ENCODE measurements around the gene ATXN10.

ATXN10 gene

DNA sequence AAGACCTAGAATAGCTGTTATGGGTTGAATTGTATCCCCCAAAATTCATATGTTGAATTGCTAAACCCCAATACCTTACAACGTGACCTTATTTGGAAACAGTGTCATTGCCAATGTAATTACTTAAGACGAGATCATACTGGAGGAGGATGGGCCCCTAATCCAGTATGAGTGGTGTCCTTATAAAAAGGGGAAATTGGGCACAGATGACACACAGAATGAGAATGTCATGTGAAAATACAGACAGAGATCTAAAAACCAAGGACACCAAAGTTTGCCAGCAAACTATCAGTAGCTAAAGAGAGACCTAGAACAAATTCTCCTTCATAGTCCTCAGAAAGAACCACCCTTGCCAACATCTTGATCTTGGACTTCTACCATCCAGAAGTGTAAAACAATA, 127.7 kb downstream of the ATXN10 start:
- DNase-seq (ENCODE audit: extremely low spot score), result no peak
- POLR2A ChIA-PET, result no interaction called here
- CTCF ChIA-PET, result interaction anchor here (1.4 to 2.8 kb wide), 2 partner anchors 14 to 67 kb away, joined by 3 to 7 read pairs; no protein-coding TSS in a partner anchor
- TF ChIP-seq, protein P1, sequence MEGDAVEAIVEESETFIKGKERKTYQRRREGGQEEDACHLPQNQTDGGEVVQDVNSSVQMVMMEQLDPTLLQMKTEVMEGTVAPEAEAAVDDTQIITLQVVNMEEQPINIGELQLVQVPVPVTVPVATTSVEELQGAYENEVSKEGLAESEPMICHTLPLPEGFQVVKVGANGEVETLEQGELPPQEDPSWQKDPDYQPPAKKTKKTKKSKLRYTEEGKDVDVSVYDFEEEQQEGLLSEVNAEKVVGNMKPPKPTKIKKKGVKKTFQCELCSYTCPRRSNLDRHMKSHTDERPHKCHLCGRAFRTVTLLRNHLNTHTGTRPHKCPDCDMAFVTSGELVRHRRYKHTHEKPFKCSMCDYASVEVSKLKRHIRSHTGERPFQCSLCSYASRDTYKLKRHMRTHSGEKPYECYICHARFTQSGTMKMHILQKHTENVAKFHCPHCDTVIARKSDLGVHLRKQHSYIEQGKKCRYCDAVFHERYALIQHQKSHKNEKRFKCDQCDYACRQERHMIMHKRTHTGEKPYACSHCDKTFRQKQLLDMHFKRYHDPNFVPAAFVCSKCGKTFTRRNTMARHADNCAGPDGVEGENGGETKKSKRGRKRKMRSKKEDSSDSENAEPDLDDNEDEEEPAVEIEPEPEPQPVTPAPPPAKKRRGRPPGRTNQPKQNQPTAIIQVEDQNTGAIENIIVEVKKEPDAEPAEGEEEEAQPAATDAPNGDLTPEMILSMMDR (IDR thresholded peaks at IDR 0.05; ENCODE audit: control extremely low read depth, extremely low read depth, low read depth, missing control alignments), result no peak

DNA sequence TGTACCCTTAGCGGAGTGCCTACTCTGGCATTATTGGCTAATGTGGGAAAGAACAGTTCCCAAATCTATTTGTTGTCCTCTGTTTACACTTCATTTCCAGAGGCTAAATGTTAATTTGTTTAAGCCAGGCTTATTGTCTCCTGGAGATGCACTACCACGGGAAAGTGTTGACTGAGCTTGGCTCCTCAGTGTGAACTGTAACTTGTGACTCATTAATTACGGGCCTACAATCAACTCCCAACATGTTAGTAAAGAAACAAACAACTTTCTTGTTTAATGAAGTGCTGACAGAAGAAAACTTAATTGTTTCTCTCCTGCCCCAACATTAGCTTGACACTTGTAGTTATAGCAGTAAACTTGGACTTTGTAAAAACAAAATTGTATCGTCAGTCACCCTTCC, 130.4 kb downstream of the ATXN10 start:
- POLR2A ChIA-PET, result no interaction called here
- TF ChIP-seq, protein P1 (IDR thresholded peaks at IDR 0.05; ENCODE audit: control extremely low read depth, extremely low read depth, low read depth, missing control alignments), result no peak
- CTCF ChIA-PET, result interaction anchor here (1.2 to 2.1 kb wide), 3 partner anchors 17 to 54 kb away, joined by 3 to 5 read pairs (median 4); no protein-coding TSS in a partner anchor
- DNase-seq (ENCODE audit: extremely low spot score), result no peak

DNA sequence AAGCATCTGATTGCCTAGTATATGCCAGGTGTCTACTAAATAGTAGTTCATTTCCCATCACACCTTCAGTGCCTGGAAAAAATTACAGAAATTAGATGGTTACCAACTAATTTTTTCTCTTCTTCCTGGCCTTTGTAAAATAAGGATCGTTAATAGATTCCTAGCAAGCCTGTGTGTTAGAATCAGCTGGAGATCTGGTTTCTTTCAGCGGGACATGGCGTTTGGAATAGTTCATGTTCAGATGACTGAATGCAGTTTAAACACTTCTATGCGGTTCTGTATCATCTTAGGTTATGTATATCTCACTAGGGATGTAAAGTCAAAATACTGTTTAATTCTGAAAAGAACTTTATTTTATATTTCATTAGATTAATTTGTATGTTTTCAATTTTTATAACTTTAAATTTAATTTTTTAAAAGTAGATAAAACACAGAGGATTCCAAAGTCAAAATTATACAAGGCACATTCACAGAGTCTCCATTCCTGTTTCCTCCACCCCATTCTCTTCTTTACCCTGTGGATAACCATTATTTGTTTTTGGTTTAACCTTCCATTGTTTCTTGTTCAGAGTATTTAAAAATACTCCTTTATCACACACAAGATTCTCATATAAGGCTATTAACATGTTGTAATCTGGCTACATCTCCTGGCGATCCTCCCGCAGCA, 132.8 kb downstream of the ATXN10 start:
- no peak for DNase-seq (ENCODE audit: extremely low spot score)
- TF ChIP-seq, protein P1 (IDR thresholded peaks at IDR 0.05; ENCODE audit: control extremely low read depth, extremely low read depth, low read depth, missing control alignments), result no peak
- CTCF ChIA-PET, result interaction anchor here (1.1 kb wide), 1 partner anchor 10 kb away, joined by 3 read pairs; no protein-coding TSS in a partner anchor
- POLR2A ChIA-PET, result no interaction called here

DNA sequence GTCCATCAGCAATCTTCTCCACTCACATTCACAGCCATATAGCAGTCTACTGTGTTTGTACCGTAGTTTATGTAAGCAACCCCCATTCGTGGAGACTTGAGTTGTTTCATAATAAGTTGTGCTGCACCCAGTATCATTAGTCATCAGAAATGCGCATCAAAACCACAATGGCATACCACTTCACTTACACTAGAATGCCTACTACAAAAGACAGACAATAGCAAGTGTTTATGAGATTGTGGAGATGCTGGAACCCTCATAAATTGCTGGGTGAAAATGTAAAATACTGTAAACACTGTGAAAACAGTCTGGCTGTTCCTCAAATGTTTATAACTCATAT, 133.3 kb downstream of the ATXN10 start:
- TF ChIP-seq, protein P1 (IDR thresholded peaks at IDR 0.05; ENCODE audit: control extremely low read depth, extremely low read depth, low read depth, missing control alignments), result no peak
- ChIA-PET POLR2A (no interaction called here), CTCF (no interaction called here)
- no peak for DNase-seq (ENCODE audit: extremely low spot score)

DNA sequence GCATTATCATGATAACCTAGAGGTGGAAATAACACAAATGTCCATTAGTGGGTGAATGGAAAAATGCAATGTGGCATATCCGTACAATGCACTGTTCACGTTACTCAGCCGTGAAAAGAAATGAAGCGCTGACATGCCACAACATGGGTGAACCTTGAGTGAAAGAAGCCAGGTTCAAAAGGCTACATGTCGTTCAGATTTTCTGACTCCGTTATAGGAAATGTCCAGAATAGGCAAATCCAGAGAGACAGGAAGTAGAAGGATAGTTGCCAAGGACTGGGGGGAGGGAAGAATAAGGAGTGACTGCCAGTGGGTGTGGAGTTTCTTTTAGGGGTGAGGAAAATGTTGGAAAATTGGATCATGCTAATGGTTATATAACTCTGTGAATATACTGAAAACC, 133.8 kb downstream of the ATXN10 start:
- no peak for DNase-seq (ENCODE audit: extremely low spot score)
- ChIA-PET POLR2A (no interaction called here), CTCF (no interaction called here)
- TF ChIP-seq, protein P1 (IDR thresholded peaks at IDR 0.05; ENCODE audit: control extremely low read depth, extremely low read depth, low read depth, missing control alignments), result no peak

DNA sequence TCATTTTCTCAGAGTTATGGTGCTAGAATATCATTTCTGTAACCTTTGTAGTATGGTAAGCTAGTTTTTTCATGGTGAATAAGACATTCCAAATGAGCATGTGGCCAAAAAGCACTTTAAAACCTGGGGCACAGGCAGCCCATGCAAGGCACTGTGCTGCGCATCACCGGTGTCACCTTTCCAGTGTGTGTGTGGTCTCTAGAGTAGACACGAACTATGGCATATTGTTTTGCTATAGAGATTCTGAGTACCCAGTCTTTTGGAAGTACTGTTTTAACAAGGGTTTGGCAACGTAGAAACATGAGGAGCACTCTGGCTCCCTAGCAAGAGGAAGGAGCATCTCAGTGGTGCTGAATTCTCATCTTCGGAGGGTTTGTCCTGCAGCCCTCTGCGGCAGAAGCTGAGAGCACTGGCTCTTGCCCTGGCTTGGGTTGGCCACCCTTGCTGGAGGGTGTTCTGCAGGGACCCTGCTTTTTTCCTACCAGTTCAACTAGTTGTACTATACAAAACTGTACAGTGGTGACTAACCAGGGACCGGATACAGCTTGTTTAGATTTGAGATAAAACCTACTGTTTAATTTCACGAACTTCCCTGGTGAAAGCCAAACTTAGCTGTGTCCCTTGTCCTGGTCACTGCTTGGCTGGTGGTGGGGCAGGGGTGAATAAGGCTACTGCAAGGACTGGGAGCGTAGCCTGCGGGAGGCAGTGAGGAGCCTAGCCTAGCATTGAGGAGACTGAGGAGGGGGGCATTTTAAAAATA, 135.7 kb downstream of the ATXN10 start:
- CTCF ChIA-PET, result interaction anchor here (1.1 to 3.2 kb wide), 3 partner anchors 9 to 23 kb away, joined by 4 to 15 read pairs (median 4); no protein-coding TSS in a partner anchor

More for the DNA sequence above, 135.7 kb downstream of the ATXN10 start:
- POLR2A ChIA-PET, result no interaction called here
- TF ChIP-seq, protein P1 (IDR thresholded peaks at IDR 0.05; ENCODE audit: control extremely low read depth, extremely low read depth, low read depth, missing control alignments), result no peak
- no peak for DNase-seq (ENCODE audit: extremely low spot score)

Measured in GM10248 (cell line).